ENCODE data around the gene USP53.
"Not testable (repeated sequence)": the region's sequence is repeated elsewhere in the genome, so short reads cannot be mapped to it uniquely, and the experiment has no call there.

The USP53 gene

DNA sequence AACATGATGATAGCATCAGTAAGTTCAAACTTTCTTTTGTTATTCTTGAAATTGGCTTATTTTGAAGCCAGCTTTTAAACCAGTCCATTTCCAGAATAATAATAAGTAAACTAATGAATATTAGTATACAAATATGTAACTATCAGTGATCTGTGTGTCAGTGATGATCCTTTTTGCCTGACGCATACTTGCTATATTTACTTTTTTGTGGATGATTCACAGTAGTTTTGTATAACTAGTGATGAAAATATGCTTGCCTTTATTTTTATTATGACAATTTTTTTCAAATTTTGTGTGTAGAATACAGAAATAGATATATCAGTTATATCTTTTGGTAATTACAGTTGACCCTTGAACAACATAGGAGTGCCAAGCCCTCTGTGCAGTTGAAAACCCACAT lies 49.5 kb downstream of the USP53 start:
- DNase-seq (no peak), ATAC-seq (replicated peaks) (no peak)
- no peaks in the 10 kb centered on the region for H3K27me3 Mint-ChIP-seq
- peaks cover 8% of the 10 kb centered on the region for H3K36me3 Mint-ChIP-seq (ENCODE audit: insufficient read depth)
- H3K4me1 Mint-ChIP-seq (ENCODE audit: low read depth in 2 of 2): no peaks in the 10 kb centered on the region
- H3K9me3 Mint-ChIP-seq: no peaks in the 10 kb centered on the region
- H3K4me3 Mint-ChIP-seq: no peak overlapping the region
- H3K27ac Mint-ChIP-seq: no peak overlapping the region

DNA sequence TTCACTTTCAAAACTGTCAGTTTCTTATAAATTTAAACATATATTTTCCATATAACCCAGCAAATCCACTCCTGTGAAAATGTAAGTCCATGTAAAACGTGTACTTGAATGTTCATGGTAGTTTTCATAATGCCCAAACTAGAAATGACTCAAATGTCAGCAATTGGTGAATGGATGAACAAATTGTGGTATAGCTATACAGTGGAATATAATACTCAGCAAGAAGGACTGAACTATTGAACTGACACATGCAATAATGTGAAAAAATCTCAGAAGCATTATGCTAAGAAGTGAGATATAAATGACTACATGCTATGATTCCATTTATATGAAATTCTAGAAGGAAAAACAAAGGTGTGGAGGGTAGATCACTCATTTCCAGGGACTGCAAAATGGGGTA lies 52.2 kb downstream of the USP53 start:
- Mint-ChIP-seq H3K27ac (no peak overlapping the region), H3K4me3 (no peak overlapping the region), H3K9me3 (no peaks in the 10 kb centered on the region), H3K36me3 (ENCODE audit: insufficient read depth) (peaks cover 6% of the 10 kb centered on the region), H3K4me1 (ENCODE audit: low read depth in 2 of 2) (no peaks in the 10 kb centered on the region), H3K27me3 (no peaks in the 10 kb centered on the region)
- no peak for ATAC-seq (replicated peaks)
- no peak for DNase-seq

DNA sequence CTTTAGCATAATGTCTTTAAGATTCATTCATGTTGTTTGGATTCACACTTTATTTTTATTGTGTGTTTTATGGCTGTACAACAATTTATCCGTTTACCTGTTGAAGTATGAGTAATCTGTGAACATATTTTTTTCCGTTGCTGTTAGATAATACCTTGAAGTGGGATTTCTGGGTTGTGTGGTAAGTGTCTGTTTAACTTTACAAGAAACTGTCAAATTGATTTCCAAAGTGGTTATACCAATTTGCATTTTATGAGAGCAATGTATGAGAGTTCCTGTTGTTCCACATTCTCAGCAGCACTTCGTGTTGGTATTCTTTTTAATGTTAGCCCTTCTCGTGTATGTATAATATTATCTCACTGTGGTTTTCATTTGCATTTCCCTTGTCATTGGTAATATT lies 53.6 kb downstream of the USP53 start:
- Mint-ChIP-seq H3K36me3 (ENCODE audit: insufficient read depth) (peaks cover 4% of the 10 kb centered on the region), H3K27me3 (no peaks in the 10 kb centered on the region), H3K9me3 (no peaks in the 10 kb centered on the region), H3K27ac (no peak overlapping the region), H3K4me3 (no peak overlapping the region), H3K4me1 (ENCODE audit: low read depth in 2 of 2) (no peaks in the 10 kb centered on the region)
- DNase-seq: no peak
- no peak for ATAC-seq (replicated peaks)

DNA sequence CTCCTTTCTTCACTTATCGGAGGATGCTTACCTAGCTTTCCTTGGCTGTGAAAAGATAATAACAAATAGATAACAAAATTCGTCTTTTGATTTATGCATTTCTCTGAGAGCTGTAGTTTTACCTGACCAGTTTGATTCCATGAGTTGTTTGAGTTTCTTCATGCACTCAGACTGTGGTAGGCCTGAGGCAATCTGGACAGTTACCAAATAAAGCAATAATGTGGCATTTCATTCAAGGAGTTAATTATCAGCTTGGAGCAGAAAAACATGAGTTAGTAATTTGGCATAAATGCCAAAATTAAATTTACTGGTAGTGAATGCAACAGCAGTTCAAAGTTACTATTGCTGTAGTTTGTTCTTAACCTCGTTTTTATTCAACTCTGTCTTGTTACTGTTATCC lies 56.0 kb downstream of the USP53 start:
- Mint-ChIP-seq H3K27me3 (no peaks in the 10 kb centered on the region), H3K27ac (no peak overlapping the region), H3K4me1 (ENCODE audit: low read depth in 2 of 2) (no peaks in the 10 kb centered on the region), H3K36me3 (ENCODE audit: insufficient read depth) (peaks cover 9% of the 10 kb centered on the region), H3K9me3 (no peaks in the 10 kb centered on the region), H3K4me3 (no peak overlapping the region)
- DNase-seq: no peak
- no peak for ATAC-seq (replicated peaks)

DNA sequence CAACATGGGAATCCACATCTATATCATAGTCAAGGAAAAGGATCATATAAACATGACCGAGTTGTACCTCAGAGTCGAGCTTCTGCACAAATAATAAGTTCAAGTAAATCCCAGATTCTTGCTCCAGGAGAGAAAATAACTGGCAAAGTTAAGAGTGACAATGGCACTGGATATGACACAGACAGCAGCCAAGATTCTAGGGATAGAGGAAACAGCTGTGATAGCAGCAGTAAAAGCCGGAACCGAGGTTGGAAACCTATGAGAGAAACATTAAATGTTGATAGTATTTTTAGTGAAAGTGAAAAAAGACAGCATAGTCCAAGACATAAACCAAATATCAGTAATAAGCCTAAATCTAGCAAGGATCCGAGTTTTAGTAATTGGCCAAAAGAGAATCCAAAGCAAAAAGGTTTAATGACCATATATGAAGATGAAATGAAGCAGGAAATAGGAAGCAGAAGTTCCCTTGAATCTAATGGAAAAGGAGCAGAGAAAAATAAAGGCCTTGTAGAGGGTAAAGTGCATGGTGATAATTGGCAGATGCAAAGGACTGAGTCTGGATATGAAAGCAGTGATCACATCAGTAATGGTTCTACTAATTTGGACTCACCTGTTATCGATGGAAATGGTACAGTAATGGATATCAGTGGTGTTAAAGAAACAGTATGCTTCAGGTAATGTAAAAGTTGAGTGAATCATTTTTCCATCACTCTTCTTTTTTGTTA lies 59.0 kb downstream of the USP53 start:
- no peak overlapping the region for H3K27ac Mint-ChIP-seq
- H3K4me1 Mint-ChIP-seq (ENCODE audit: low read depth in 2 of 2): no peaks in the 10 kb centered on the region
- ATAC-seq (replicated peaks) (no peak), DNase-seq (no peak)
- H3K4me3 Mint-ChIP-seq: no peak overlapping the region
- peaks cover 9% of the 10 kb centered on the region for H3K36me3 Mint-ChIP-seq (ENCODE audit: insufficient read depth)
- no peaks in the 10 kb centered on the region for H3K27me3 Mint-ChIP-seq
- no peaks in the 10 kb centered on the region for H3K9me3 Mint-ChIP-seq

DNA sequence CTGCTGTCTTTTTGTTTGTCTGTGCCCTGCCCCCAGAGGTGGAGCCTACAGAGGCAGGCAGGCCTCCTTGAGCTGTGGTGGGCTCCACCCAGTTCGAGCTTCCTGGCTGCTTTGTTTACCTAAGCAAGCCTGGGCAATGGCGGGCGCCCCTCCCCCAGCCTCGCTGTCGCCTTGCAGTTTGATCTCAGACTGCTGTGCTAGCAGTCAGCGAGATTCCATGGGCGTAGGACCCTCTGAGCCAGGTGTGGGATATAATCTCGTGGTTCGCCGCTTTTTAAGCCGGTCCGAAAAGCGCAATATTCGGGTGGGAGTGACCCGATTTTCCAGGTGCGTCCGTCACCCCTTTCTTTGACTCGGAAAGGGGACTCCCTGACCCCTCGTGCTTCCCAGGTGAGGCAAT lies 67.0 kb downstream of the USP53 start:
- not testable (repeated sequence) for H3K27me3 Mint-ChIP-seq; H3K4me1 Mint-ChIP-seq (ENCODE audit: low read depth in 2 of 2); H3K4me3 Mint-ChIP-seq; H3K9me3 Mint-ChIP-seq; DNase-seq; ATAC-seq (replicated peaks); H3K36me3 Mint-ChIP-seq (ENCODE audit: insufficient read depth)
- H3K27ac Mint-ChIP-seq: peak overlapping the region in 1 of 2 donors; percentile 6

DNA sequence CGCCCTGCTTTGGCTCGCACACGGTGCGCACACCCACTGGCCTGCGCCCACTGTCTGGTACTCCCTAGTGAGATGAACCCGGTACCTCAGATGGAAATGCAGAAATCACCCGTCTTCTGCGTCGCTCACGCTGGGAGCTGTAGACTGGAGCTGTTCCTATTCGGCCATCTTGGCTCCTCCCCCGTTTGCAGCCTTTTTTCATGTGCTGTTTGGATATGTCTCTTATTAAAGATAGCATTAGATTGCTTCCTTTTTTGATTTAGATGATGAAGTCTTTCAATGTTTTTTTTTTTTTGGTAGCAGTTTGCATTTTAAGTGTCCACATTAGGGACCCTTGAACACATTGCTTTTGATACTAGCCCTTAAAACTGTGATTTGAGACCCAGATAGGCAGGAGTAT lies 67.4 kb downstream of the USP53 start:
- not testable (repeated sequence) for H3K4me1 Mint-ChIP-seq (ENCODE audit: low read depth in 2 of 2); H3K36me3 Mint-ChIP-seq (ENCODE audit: insufficient read depth); H3K9me3 Mint-ChIP-seq; H3K27me3 Mint-ChIP-seq; ATAC-seq (replicated peaks); DNase-seq; H3K4me3 Mint-ChIP-seq
- H3K27ac Mint-ChIP-seq: peak overlapping the region in 1 of 2 donors; percentile 6

DNA sequence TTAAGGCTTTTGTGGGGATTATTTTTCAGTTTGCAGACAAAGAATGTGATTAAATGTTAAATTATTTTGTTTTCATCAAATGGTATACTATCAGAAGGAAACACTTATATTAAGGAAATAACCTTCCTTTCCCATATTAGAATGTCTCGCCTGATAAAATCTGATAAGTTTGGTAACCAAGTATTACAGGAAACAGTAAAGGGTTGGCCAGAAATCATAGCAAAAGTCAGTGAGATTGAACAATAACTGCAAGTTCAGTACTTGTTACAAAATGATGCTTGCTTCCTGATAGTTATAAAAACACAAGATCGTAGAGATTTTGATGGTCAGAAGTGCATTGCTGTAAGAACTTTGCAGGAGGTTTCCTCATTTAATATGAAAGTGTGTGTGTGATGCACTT lies 68.9 kb downstream of the USP53 start:
- no peak overlapping the region for H3K27ac Mint-ChIP-seq
- ATAC-seq (replicated peaks) (no peak), DNase-seq (no peak)
- H3K36me3 Mint-ChIP-seq (ENCODE audit: insufficient read depth): no peaks in the 10 kb centered on the region
- H3K9me3 Mint-ChIP-seq: no peaks in the 10 kb centered on the region
- peaks cover 3 to 8% of the 10 kb centered on the region in 2 donors for H3K4me1 Mint-ChIP-seq (ENCODE audit: low read depth in 2 of 2)
- H3K4me3 Mint-ChIP-seq: no peak overlapping the region
- no peaks in the 10 kb centered on the region for H3K27me3 Mint-ChIP-seq

DNA sequence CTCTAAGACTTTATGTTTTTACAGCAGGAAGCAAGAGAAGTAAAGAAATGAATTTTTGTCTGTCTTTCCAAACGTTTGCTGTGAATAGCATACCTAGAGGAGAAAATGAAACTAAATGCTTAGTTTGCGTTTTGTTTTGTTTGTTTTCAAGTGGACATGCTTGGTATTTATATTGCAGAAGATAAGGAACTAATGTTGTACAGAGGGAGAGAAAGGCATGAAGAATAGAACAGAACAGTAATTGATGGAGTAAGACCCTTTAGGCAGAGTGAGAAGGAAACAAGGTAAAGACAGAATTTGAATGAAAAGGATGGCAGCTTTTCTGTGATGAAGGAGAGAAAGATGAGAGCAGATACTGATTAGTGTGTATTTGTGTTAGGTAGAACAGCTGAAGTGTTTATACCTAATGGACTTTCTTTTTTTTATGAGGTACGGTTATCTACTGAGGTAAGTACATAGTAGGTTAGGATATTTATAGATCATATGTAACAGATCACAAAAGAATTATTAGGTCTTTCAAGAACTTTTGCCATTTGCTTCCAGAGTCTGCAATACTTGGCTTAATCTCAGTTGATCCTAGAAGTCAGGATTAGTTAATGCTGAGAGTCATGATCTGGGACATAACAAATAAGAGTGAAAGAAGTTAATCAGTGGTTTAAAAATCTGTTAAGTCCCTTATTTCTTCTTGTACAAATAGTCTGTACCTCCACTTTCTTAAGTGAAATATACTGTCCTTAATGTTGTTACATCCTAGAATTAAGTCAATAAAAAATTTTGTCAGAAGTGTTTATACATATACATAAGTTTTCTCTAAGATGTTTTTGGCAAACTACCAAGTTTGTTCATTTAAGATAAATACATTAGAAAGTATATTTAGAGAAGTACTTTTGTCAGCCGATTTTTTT lies 72.6 kb downstream of the USP53 start:
- DNase-seq: no peak
- Mint-ChIP-seq H3K9me3 (no peaks in the 10 kb centered on the region), H3K36me3 (ENCODE audit: insufficient read depth) (peaks cover 3% of the 10 kb centered on the region), H3K4me3 (peak overlapping the region; percentile 11 to 28), H3K27ac (peak overlapping the region in 1 of 2 donors; percentile 5), H3K27me3 (no peaks in the 10 kb centered on the region), H3K4me1 (ENCODE audit: low read depth in 2 of 2) (peaks cover 3 to 8% of the 10 kb centered on the region in 2 donors)
- peak; percentile 67 for ATAC-seq (replicated peaks)

DNA sequence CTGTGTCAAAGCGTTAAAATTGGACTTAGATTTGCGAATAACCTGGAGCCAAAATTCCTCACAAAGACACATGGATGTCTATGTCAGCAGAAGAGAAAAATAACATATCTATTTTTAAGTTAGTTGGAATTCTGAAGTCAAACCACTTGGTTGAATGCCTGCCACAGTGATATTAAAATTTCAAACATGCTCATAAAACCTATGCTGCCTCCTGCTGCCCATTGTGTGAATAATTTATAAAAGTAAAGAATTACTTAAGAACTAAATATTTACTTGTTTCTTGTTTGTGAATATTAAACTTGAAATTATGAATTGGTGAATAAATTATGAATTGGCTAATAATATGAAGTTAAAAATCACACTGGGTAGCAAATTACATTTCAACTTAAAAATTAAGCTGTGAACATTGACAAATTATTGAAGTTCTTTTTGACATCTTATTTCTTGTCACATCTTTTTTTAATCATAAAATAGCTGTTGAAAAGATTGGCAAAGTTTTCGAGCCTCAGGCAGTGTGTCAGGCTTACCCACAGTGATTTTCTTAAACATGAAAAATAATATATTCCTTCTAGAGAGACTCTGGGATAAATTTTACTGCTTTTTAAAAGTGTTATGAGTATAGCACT lies 74.0 kb downstream of the USP53 start:
- peak; percentile 51 for ATAC-seq (replicated peaks)
- Mint-ChIP-seq H3K9me3 (no peaks in the 10 kb centered on the region), H3K36me3 (ENCODE audit: insufficient read depth) (peaks cover 3% of the 10 kb centered on the region), H3K27ac (no peak overlapping the region), H3K27me3 (no peaks in the 10 kb centered on the region), H3K4me1 (ENCODE audit: low read depth in 2 of 2) (peaks cover 3 to 5% of the 10 kb centered on the region in 2 donors), H3K4me3 (no peak overlapping the region)
- DNase-seq: peak; percentile 21 to 38 (median 22)

DNA sequence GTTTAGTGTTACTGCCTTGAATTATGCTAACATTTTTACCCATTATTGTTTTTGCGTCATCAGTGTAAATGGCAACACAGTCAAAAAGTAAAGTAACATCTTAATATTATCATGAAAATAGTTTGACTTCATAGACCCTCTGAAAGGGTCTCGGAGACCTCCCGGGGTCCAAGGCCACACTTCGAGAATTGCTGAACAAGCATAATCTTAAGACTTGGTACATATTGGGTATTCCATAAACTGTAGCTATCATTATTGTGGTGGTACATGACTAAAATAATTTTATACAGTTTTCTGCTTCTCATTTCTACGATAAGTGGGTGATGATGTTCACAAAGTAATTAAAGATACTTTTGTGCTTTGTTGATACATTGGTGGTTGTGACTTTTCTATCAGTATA lies 76.8 kb downstream of the USP53 start:
- Mint-ChIP-seq H3K4me1 (ENCODE audit: low read depth in 2 of 2) (peaks cover 3 to 5% of the 10 kb centered on the region in 2 donors), H3K4me3 (no peak overlapping the region), H3K27me3 (no peaks in the 10 kb centered on the region), H3K9me3 (no peaks in the 10 kb centered on the region), H3K27ac (no peak overlapping the region), H3K36me3 (ENCODE audit: insufficient read depth) (peaks cover 3% of the 10 kb centered on the region)
- no peak for DNase-seq
- no peak for ATAC-seq (replicated peaks)

DNA sequence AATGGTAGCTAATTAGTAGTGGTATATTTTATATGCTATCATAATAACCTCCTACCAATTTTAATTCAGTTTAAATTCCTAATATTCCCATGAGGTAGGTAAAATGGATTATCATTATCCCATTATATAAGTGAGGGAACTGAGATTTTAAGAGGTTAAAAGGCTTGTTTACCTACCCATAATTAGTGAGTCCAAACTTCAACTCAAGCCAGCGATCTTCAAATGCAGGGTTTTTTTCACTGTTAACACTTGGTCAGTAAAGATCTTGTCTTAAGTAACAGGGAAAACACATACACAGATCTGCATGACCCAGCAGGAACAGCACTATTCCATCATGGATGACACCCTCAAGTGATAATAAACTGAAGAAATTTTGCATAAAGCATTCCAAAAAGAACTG lies 78.1 kb downstream of the USP53 start:
- no peak for ATAC-seq (replicated peaks)
- Mint-ChIP-seq H3K4me1 (ENCODE audit: low read depth in 2 of 2) (no peaks in the 10 kb centered on the region), H3K36me3 (ENCODE audit: insufficient read depth) (peaks cover 3% of the 10 kb centered on the region), H3K4me3 (no peak overlapping the region), H3K9me3 (no peaks in the 10 kb centered on the region), H3K27me3 (no peaks in the 10 kb centered on the region), H3K27ac (no peak overlapping the region)
- no peak for DNase-seq

DNA sequence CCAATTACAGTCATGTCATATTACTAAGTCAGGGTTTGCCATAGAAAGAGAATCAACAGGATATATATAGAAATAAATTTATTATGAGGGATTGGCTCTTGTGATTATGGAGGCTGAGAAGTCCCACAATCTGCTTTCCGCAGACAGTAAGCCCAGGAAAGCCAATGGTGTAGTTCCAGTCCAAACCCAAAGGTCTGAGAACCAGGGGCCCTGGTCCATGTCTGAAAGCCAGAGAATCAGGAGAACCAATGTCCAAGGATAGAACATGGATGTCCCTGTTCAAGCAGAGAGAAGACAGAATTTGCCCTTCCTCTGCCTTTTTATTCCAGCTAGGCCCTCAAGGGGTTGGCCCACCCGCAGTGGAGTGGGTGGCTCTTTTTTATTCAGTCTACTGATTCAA lies 83.8 kb downstream of the USP53 start:
- peaks cover 31% of the 10 kb centered on the region for H3K36me3 Mint-ChIP-seq (ENCODE audit: insufficient read depth)
- no peak overlapping the region for H3K4me3 Mint-ChIP-seq

More for the DNA sequence above, 83.8 kb downstream of the USP53 start:
- no peaks in the 10 kb centered on the region for H3K27me3 Mint-ChIP-seq
- H3K9me3 Mint-ChIP-seq: no peaks in the 10 kb centered on the region
- no peak for DNase-seq
- peak overlapping the region in 1 of 2 donors; percentile 32 for H3K27ac Mint-ChIP-seq
- H3K4me1 Mint-ChIP-seq (ENCODE audit: low read depth in 2 of 2): peaks cover 16 to 24% of the 10 kb centered on the region in 2 donors
- ATAC-seq (replicated peaks): no peak

Data from effector memory CD8-positive, alpha-beta T cell (primary cell).